Stimulated activated CD4-positive, alpha-beta T cell treated with anti-CD3 and anti-CD28 coated beads, Interleukin-12 subunit alpha, Interleukin-12 subunit beta, amount 100 ng/mL, for 4 hours (primary cell): Measurements from ENCODE around the gene HDAC10.

ENCODE experiments used
- DNase-seq: peaks from one replicate; pipeline ENCODE4 v3.0.0-alpha.2; 2020

Gene HDAC10

DNA sequence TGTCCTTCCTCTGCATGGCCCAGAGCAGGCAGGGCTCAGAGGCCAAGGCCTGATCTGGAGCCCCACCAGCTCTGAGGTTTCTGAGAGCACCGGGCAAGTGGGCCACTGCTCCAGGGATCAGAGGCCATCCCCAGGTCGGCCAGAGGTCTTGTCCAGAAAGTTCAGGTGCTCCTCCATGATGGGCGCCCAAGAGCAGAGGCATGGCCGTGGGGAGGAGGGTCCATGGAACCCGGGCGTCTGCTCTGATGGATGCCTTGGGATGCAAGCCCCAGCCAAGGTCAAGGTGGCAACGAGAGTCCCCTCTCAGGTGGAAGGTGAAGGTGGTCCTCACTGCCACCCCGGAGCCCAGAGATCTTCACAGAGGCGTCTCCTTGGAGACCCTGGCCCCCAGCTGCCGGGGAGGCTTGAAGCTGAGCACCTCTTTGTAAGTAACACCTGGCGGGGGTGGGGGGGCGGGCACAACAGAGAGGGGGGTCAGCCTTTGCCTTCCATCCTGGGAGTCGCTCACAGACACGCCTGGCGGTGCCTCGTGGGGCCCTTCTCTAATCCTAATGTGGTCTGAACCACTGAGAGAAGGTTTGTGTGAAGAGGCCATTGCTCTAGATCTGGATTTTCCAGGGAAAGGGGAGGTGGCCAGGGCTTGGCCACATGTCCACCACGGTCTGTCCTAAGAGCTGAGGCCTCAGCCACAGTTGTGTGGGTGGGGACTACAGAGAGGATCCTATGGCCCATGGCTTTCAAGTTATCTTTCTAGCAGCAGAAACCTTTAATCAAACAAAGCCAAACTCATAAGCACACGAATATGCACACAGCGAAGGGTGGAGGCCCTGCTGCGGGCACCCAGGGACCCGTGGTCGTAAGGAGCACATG, 2.2 kb upstream of the HDAC10 start:
- no peak for DNase-seq

DNA sequence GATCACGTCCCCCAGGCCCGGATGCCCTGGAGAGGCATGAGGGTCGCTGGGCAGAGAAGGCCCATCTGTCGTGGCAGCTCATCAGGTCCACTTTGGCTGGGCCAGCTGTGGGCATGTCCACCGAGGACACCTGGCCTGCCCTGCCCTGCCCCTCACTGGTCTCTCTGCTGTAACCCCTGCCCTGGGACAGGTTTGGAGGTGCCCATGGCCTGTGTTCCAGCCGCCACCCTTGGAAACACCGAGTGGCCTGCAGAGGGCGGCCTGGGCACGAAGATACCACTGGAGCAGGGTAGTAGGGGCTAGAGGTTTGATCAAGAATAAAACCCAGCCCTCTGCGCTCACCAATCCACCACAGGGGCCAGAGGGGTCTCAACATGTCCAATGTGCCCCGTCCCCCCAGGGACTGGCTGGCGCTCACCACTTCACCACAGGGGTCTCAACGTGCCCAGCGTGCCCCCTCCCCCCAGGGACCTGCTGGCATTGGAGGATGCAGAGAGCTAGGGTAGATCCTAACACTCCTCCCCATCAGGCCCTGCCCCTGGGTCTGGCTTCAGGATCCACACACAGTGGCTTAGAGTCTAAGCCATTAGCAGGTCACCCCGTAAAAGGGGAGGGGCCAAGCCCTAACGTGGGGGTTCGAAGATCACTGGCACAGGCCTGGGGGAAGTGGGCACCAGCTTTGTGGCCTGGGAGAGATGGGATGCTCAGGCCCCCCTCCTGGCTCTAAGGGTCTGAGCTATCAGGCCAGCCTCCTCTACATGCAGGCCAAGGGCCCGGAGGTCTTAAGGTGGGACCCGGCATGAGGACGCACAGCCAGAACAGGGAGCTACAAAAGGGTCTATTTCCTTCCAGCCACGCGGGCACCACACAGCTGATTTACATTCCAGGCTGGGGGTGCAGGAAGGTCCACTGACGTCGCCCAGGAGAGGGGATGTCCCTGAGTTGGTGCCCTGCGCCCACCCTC, 1.3 kb upstream of the HDAC10 start:
- peak; percentile 63 for DNase-seq

DNA sequence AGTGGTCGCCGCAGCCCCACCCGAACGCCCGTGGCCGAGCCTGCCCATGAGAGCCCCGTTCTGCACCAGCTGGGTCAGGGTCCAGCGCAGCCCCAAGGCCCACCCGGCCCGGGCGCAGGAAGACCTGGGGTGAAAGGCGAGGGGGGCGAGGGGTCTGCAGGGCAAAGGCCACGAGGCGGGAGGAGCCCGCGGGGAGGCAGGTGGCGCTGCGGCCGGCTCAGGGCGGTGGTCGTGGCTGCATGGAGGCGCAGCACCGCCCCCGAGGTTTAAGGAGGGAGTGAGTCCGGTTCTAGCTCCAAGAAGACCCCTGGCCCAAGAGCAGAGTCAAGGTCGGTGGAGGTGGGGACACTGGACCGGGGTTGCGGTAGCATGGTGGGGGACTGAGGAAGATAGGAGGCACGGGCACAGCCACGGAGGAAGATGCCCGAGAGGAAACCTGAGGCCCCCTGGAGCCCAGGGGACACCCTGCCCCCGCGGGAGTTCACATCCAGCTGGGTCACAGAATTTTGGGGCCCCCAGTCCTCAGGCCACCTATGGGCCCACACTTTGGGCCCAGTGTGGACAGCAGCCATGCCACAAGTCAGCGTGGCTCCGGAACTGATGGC, 514 bp upstream of the HDAC10 start:
- DNase-seq = no peak

DNA sequence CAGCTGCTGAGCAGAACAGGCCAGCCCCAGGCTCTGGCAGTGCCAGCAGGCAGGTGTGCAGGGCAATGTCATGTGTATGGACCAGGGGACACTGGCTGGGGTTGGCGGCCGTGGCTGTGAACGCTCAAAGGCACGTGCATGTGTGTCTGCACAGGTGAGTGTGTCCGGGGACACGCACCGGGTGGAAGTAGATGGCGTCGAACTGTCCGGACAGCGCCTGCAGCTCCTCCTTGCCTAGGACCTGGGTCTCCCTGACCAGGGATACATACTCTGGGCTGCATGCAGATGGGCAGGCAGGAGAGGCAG, 863 bp downstream of the HDAC10 start:
- DNase-seq = no peak

DNA sequence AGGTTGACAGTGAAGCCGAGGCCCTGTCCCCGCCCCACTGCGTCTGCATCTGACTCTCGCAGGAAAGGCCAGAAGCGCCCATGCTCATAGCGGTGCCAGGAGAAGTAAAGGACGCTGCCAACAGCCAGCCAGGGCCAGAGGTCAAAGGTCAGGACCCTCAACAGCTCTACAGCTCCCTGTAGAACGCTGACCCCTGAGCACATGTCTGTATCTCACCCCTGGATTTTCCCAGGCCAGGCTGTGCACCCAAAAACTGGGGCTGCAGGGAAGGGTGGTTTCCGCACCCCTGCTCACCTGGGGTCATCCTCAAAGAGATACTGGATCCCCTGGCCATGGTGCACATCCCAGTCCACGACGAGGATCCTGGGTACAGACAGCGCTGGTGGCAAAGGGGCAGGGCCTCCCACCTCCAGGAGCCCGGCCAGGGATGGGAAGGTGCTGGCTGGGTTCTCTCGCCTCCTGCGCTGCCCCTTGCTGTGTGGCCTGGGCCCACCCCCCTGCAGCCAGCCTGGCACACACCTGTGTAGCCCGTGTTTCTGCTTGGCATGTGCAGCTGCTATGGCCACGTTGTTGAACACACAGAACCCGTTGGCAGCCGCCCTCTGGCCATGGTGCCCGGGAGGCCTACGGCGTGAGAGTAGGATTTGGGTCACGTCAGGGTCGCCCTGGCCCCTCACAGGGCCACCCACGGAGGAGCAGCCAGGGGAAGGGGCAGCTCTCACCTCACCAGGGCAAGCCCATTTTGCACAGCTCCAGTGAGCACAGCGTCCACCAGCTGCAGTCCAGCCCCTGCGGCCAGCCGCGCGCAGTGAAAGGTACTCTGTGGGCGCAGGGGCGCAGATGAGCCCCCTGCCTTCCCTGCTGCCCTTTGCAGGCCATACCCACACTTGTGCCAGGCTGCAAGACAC, 1.5 kb downstream of the HDAC10 start:
- DNase-seq = no peak

DNA sequence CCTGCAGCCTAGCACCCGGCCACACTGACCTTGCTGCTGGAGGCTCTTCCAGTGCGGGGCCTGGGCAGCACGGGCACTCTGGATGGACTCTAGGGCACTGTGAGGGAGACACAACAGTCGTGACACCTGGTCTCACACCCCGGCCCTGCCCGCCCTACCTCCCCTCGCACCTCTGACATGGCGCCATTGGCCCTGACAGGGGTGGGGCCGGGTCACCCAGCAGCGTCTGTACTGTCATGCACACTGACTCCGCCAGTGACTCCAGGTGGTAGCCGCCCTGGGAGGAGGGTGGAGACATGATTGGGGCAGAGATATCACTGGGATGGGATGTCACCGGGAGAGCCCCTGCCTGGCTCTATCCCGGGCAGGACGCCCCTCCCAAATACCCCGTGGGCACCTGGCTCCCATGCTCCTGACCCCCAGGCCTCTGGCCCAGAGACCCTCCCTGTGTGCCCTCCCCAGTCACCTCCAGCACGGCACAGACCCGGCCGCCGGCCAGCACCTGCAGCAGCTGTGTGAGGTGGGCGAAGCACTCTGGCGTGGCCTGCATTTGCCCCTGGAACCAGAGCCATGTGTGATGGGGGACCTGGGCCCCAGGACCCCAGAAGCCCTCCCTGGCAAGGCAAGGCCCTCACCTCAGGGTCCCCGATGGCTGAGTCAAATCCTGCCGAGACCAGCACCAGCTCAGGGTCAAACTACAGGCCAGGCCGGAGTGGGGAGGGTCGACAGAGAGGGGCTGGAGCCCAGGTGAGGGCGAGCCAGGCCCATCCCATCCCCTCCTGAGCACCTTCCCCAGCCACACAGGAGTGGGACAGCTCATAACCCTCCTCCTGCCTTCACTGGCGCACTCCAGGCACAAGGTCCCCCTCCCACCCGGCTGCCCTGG, 2.6 kb downstream of the HDAC10 start:
- DNase-seq = no peak

DNA sequence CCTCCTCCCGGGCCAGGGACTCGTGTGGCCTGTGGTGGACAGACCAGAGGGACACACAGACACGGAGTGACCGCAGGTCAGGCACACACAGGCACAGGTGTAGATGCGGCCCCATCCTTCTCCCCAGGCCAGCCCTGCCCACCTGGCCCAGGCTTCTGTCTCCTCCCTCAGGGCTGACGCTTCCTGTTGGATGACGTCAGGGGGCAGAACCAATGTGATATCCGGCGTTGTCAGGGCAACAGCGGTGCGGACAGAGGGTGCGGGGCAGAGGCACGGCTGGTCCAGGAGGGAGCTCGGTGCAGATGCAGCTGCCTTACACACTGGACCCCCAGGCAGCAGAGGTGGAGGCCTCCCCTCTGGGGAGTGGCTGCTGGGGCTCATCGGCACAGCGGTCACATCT, 3.3 kb downstream of the HDAC10 start:
- DNase-seq = no peak

DNA sequence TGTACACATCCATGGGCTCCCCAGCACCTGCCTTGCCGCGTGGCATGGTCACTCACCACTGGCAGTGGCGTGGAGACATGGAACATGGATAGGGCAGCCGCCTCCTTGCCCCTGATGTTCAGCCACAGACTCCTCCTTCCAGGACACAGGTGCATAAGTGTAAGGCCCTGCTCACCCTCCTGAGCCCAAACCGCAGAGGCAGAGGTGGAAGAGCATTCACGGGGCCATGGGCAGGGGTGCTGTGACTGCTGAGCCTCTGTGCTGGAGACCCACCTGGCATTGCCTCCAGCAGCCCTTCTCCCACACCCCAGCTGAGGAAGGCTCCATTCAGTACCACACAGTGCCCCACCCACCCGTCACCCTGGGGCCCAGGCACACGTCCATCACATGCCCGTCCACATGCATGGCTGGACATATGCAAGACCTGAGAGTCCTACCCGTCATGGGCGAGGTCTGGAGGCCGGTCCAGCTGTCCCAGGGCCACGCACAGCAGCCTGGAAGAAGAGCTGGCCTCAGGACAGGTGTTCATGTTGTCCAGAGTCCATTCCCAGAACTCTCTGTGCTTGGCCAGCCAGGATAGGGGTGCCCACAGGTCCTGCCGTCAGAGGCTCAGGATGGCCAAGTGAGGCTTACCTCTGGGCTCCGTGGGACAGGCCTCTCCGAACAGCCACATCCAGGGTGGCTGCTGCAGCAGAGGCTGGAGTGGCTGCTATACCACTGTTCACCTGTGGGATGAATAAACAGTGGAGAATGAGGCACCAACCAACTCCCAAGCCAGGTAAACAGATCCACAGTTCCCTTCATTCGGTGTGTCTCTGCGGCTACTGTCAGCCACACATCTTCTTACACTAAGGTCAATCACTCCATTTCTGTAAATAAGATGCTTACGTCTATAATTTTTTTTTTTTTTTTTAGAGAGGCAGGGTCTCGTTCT, 4.6 kb downstream of the HDAC10 start:
- no peak for DNase-seq

DNA sequence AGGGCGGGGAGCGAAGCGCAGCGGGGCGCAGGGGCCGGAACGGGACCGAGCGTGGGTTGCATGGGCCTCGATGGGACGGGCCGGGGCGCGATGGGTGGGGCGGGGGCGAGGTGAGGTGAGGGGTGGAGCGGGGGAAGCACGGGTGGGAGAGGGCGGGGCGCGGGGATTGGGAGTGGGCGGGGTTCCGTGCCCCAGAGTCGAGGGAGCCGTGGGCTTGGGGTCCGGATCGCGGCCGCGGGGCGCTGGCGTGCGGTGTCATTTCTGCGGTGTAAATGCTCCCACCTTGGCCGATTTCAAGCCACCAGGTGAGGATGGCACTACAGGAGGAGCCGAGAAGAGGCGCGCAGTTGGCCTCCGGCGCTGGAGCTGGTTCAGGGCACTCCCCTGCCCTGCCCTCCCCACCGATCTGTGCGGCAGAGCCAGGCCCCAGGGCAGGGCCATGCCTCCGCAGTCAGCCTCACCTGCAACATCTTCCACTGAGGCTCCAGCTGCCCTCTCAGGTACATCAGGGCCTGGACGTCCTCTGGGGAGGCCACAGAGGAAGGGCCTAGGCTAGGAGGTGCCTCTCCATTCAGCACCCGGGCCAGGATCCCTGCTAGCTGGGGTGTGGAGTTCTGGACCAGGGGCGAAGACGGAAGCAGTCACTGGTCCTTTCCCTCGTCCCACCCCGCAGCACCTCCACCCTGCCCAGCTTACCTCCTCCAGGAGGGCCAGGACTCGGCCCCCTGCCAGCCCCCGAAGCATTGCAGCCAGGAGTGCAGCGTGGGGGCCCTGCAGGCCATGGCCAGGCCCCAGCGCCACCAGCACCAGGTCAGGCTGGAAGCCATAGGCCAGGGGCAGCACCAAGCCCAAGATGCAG, 5.6 kb downstream of the HDAC10 start:
- DNase-seq = no peak

DNA sequence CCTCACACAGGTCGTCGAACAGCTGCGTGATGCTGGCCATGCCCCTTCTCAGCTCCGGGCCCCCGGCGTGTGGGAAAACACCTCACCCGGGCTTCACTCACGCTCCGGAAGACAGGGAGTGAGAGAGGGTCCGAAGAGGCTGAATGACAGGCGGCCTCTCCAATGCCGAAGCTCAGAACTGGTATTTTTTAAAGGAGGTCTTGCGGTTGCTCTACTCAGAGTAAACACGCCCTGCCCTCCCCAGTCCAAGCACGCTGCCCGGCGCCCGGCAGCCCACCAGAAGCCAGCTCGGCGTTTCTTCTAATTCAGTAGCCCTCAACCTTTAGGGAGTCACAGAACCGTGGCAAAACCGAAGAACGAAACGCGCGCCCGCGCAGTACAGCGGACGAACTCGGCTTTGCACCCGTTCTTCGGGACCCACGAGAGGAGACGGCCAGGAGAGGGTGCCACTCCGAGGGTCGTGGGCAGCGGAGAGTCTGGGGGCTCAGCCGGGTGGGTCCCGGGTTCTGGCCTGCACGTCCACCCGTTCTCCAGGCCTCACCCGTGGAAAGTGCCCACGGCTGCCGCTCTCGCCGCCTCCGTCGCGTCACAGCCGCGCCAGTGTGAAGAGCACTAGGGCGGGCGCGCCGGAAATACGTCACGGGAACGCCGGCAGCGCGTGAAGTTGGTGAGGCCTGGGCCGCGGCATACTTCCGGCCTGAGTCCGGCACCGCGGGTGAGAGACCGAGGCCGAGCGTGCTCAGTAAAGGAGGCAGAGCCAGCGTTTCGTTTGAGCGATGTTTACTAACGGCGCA, 6.4 kb downstream of the HDAC10 start, which contains the start of gene TUBGCP6:
Gene TUBGCP6, minus strand, starts transcription at position 604 of the 794 bp plus-strand sequence. Its CDS starts 564 bp downstream, at position 40.
- DNase-seq = peak; percentile 91

DNA sequence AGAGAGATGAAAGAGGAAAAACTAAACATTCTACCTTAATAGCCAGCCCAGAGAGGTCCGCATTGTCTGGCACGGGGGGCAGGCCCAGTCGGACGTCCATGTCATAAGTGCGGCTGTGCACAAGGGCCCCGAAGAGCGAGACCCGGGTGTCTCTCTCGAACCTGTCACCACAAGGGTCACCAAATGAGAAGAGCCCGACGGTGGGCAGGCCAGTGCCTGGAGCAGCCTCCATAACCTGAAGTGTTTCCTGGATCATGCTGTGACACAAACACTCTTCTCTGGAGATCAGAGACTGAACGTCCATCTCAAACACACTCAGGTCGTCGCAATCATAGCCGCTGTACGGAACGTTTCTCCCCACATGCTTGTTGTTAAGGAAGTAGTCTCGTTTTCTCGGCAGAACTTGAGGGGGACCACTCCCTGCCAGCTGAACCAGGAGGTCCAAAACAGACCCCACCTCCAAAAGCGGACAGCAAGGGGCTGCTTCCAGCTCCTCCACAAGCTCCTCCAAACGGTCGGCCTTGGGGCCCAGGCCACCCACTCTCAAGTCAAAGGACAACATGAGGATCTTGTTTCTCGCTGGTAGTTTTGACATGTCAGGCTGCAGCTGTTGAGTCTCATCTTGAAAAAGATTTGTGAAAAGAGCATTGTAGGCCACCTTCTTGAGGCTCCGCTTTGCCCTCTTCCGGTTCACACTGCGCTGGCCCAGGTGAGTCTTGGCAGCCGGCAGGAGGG, 7.2 kb downstream of the HDAC10 start:
- no peak for DNase-seq

DNA sequence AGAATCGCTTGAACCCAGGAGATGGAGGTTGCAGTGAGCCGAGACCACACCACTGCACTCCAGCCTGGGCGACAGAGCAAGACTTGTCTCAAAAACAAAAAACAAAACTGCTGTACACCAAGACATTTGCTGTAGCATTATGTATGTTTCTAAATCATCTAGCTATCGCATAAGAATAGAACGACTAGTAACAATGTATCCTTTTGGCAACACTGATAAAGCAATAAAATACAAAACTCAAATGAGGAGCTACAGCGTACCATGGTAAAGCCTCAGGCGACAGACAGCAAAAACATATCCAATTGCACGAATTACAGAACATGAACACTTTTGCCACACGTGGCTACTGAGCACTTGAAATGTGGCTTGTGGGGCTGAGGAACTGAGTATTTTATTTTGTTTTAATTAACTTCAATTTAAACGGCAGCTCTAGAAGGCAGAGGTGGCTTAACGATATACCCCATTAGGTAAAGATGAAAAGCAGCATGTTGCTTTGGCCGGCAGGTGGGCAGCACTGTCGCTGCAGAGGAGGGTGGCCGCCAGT, 8.6 kb downstream of the HDAC10 start:
- no peak for DNase-seq

DNA sequence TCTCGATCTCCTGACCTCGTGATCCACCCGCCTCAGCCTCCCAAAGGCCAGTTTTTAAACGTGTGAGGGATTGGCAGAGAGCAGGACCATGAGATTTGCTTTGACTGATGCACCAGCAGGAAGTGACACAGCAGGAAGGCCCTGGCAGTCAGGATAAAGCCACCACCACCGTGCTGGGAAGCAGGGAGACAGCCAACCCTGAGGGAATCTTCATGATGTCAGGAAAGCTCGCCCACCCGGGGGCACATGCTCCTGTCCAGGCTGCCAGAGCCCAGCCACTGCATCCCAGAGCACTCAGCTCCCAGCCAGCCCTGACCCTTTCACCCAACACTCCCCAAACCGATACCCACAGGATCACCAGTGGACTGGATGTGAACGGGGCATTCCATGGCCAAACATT, 12.3 kb downstream of the HDAC10 start:
- no peak for DNase-seq

DNA sequence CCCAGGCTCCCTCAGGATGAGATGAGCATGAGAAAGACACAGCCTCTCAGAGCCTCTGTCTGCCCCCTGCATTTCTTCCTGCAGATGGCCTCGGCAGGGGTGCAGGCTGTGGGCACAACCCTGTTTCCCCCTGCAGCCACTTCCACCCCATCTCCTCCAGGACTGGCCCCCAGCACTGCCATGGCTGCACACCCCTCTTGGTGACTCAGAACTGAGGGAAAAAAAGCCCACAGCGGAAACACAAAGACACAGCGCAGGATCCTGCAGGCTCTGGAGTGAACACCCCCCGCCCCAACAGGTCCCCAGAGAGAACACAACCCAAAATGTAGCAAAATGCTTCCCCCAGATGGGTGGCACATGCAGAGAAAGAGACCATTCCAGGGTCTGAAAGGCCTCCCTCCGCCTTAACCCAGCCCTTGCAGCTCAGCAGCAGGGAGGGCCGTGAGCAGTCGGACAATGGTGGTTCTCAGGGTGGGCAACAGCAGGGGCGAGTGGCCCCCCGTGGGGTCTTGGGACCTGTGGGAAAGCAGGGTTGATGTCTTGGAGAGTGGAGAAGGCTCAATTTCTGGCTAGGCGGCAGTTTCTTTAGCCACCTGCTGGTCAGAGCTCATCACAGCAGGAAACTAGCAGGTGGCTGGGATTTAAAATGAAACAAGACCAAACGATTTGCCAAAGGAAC, 14.2 kb downstream of the HDAC10 start:
- no peak for DNase-seq

DNA sequence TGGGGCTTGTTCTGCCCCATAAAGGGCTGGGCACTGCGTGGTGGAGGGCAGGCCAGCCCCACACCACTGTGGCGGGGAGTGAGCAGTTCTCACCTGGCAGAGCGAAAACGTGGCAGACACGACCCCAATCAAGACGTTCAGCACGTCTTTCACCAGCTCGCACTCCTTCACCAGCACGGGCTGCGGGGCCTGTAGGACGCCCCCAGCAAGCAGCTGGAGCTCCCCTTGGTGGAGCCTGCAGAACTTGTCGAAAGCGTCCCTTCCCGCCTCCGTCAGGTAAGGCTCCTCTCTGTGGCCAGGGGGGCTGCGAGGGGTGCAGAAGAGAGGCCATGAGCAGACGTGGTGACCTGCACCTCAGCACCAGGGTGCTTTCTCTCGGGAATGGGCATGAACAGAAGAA, 17.8 kb downstream of the HDAC10 start:
- no peak for DNase-seq

DNA sequence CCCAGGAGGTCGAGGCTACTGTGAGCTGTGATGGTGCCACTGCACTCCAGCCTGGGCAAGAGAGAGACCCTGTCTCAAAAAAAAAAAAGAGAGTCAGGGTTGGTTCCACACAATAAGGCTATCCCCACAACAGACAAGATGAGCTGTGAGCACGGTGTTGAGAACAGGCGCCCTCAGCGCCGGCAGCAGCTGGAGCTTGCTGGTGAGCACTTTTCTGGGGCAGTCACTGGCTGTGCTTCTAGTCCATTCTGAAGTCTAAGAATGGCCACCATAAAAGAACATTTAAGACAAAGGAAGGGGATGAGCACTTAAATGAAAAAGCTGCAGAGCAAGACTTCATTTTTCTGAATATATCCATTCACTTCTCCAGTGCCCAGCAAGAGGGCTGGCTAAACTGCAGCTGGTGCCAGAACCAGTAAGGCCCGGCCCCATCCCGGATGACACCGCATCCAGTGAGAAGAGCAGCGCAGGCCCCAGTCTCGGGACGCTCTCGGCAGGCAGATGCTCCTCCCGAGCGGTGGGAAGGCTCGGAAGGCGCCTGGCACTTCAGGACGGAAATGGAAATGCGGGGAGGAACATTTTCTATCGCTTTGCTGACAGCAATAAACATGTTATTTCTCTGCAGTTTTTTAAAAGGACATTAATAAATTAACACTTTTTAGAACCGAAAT, 18.4 kb downstream of the HDAC10 start:
- DNase-seq = no peak
